ENCODE measurements around the gene RPL10.

The RPL10 gene

GRCh38 chrX:154354013-154354412, 44.2 kb upstream of the RPL10 start:
- Histone ChIP-seq H3K27me3 (ENCODE audit: control insufficient read depth, insufficient read depth, low read length) (no peaks in the 10 kb centered on the region), H3K27ac (ENCODE audit: low read depth, low read length) (no peak overlapping the region), H3K36me3 (ENCODE audit: control insufficient read depth, insufficient read depth, low read length) (peaks cover 100% of the 10 kb centered on the region), H3K9ac (ENCODE audit: low read length) (no peak overlapping the region), H3K4me3 (ENCODE audit: low read depth, low read length) (no peak overlapping the region), H3K9me3 (ENCODE audit: control insufficient read depth, insufficient read depth, low read depth, low read length) (peaks cover 21% of the 10 kb centered on the region; the same call in 1 of the 2 replicates), H3K4me1 (ENCODE audit: control insufficient read depth, insufficient read depth, low read length) (no peaks in the 10 kb centered on the region)

DNA sequence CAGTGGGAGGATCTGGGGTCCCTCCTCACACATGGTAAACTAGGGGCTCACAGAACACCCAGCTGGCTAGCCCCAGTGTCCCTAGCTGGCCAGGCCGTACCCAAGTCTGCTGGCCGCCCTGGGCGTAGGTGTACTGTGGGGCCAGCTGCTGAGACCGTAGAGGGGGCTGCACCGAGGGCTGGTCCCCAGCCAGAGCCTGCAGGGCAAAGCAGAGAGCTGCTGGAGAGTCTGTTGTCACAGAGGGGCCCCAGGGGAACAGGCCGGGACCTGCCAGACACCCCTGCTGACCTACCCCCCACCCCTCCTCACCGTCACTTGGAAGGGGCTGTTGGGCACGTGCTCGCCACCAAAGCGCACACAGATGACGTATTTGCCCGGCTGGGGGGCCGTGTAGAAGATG, 43.7 kb upstream of the RPL10 start:
- peaks cover 100% of the 10 kb centered on the region for H3K36me3 ChIP-seq (ENCODE audit: control insufficient read depth, insufficient read depth, low read length)

GRCh38 chrX:154355094-154355775, 42.9 kb upstream of the RPL10 start:
- no peaks in the 10 kb centered on the region for H3K4me1 ChIP-seq (ENCODE audit: control insufficient read depth, insufficient read depth, low read length)
- peaks cover 100% of the 10 kb centered on the region for H3K36me3 ChIP-seq (ENCODE audit: control insufficient read depth, insufficient read depth, low read length)
- H3K9me3 ChIP-seq (ENCODE audit: control insufficient read depth, insufficient read depth, low read depth, low read length) = peaks cover 18% of the 10 kb centered on the region; the same call in 1 of the 2 replicates
- H3K9ac ChIP-seq (ENCODE audit: low read length) = no peak overlapping the region
- no peak overlapping the region for H3K4me3 ChIP-seq (ENCODE audit: low read depth, low read length)
- no peak overlapping the region for H3K27ac ChIP-seq (ENCODE audit: low read depth, low read length)
- H3K27me3 ChIP-seq (ENCODE audit: control insufficient read depth, insufficient read depth, low read length) = no peaks in the 10 kb centered on the region

More for the DNA sequence above, 43.7 kb upstream of the RPL10 start:
- Histone ChIP-seq H3K9me3 (ENCODE audit: control insufficient read depth, insufficient read depth, low read depth, low read length) (peaks cover 21% of the 10 kb centered on the region; the same call in 1 of the 2 replicates), H3K27ac (ENCODE audit: low read depth, low read length) (no peak overlapping the region), H3K27me3 (ENCODE audit: control insufficient read depth, insufficient read depth, low read length) (no peaks in the 10 kb centered on the region), H3K4me3 (ENCODE audit: low read depth, low read length) (no peak overlapping the region), H3K9ac (ENCODE audit: low read length) (no peak overlapping the region), H3K4me1 (ENCODE audit: control insufficient read depth, insufficient read depth, low read length) (no peaks in the 10 kb centered on the region)

GRCh38 chrX:154355776-154356140, 42.4 kb upstream of the RPL10 start:
- no peaks in the 10 kb centered on the region for H3K27me3 ChIP-seq (ENCODE audit: control insufficient read depth, insufficient read depth, low read length)
- no peak overlapping the region for H3K27ac ChIP-seq (ENCODE audit: low read depth, low read length)
- peaks cover 15% of the 10 kb centered on the region; the same call in 1 of the 2 replicates for H3K9me3 ChIP-seq (ENCODE audit: control insufficient read depth, insufficient read depth, low read depth, low read length)
- H3K4me1 ChIP-seq (ENCODE audit: control insufficient read depth, insufficient read depth, low read length) = no peaks in the 10 kb centered on the region
- H3K4me3 ChIP-seq (ENCODE audit: low read depth, low read length) = no peak overlapping the region
- peaks cover 100% of the 10 kb centered on the region for H3K36me3 ChIP-seq (ENCODE audit: control insufficient read depth, insufficient read depth, low read length)
- H3K9ac ChIP-seq (ENCODE audit: low read length) = no peak overlapping the region

GRCh38 chrX:154356596-154356995, 41.6 kb upstream of the RPL10 start:
- Histone ChIP-seq H3K9ac (ENCODE audit: low read length) (no peak overlapping the region), H3K4me1 (ENCODE audit: control insufficient read depth, insufficient read depth, low read length) (no peaks in the 10 kb centered on the region), H3K9me3 (ENCODE audit: control insufficient read depth, insufficient read depth, low read depth, low read length) (peaks cover 18% of the 10 kb centered on the region; the same call in 1 of the 2 replicates), H3K36me3 (ENCODE audit: control insufficient read depth, insufficient read depth, low read length) (peaks cover 99% of the 10 kb centered on the region), H3K27me3 (ENCODE audit: control insufficient read depth, insufficient read depth, low read length) (no peaks in the 10 kb centered on the region), H3K4me3 (ENCODE audit: low read depth, low read length) (no peak overlapping the region), H3K27ac (ENCODE audit: low read depth, low read length) (no peak overlapping the region)

DNA sequence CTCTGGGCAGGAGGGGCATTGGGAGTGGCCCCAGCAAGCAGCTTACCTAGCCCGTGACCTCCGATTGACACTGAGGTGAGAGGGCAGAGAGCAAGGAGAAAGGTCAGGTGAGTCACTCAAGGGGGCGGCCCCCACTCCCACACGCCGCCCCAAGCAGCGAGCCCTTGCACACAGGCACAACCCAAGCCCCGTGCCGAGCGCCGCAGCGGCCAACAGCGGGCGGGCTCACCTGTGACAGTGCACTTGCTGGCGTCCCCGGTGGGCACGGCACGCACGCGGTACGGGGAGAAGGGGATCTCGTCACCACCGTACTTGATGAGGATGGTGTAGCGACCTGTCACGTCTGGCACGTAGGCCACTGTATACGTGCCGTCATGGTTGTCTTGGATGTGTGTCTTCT, 41.0 kb upstream of the RPL10 start:
- peaks cover 22% of the 10 kb centered on the region; the same call in 1 of the 2 replicates for H3K9me3 ChIP-seq (ENCODE audit: control insufficient read depth, insufficient read depth, low read depth, low read length)
- no peak overlapping the region for H3K4me3 ChIP-seq (ENCODE audit: low read depth, low read length)
- no peak overlapping the region for H3K27ac ChIP-seq (ENCODE audit: low read depth, low read length)
- H3K27me3 ChIP-seq (ENCODE audit: control insufficient read depth, insufficient read depth, low read length) = no peaks in the 10 kb centered on the region
- no peaks in the 10 kb centered on the region for H3K4me1 ChIP-seq (ENCODE audit: control insufficient read depth, insufficient read depth, low read length)
- H3K9ac ChIP-seq (ENCODE audit: low read length) = no peak overlapping the region
- H3K36me3 ChIP-seq (ENCODE audit: control insufficient read depth, insufficient read depth, low read length) = peaks cover 99% of the 10 kb centered on the region

GRCh38 chrX:154358011-154358410, 40.2 kb upstream of the RPL10 start:
- Histone ChIP-seq H3K27me3 (ENCODE audit: control insufficient read depth, insufficient read depth, low read length) (no peaks in the 10 kb centered on the region), H3K4me1 (ENCODE audit: control insufficient read depth, insufficient read depth, low read length) (no peaks in the 10 kb centered on the region), H3K9me3 (ENCODE audit: control insufficient read depth, insufficient read depth, low read depth, low read length) (peaks cover 22% of the 10 kb centered on the region; the same call in 1 of the 2 replicates), H3K4me3 (ENCODE audit: low read depth, low read length) (no peak overlapping the region), H3K27ac (ENCODE audit: low read depth, low read length) (no peak overlapping the region), H3K36me3 (ENCODE audit: control insufficient read depth, insufficient read depth, low read length) (peaks cover 99% of the 10 kb centered on the region), H3K9ac (ENCODE audit: low read length) (no peak overlapping the region)

DNA sequence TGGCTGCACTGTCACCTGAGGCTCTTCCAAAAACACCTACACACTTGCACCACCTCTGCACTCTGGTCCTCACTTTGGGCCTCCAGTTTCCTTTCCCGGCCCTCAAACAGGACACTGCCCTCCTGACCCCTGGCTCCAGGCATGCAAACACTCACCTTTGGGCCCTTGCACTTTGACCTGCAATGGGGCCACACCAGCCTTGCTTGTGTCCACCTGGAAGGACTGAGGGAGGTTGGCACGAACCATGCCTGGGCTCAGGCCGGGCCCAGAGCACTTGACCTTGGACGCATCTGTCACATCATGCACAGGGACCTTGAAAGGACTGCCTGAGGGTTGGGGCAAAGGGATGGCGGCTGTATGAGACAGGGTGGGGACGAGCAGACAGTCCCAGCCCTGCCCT, 39.3 kb upstream of the RPL10 start:
- H3K9ac ChIP-seq (ENCODE audit: low read length) = no peak overlapping the region
- H3K4me3 ChIP-seq (ENCODE audit: low read depth, low read length) = no peak overlapping the region
- no peak overlapping the region for H3K27ac ChIP-seq (ENCODE audit: low read depth, low read length)
- no peaks in the 10 kb centered on the region for H3K4me1 ChIP-seq (ENCODE audit: control insufficient read depth, insufficient read depth, low read length)
- peaks cover 20% of the 10 kb centered on the region; the same call in 1 of the 2 replicates for H3K9me3 ChIP-seq (ENCODE audit: control insufficient read depth, insufficient read depth, low read depth, low read length)
- peaks cover 96% of the 10 kb centered on the region for H3K36me3 ChIP-seq (ENCODE audit: control insufficient read depth, insufficient read depth, low read length)
- H3K27me3 ChIP-seq (ENCODE audit: control insufficient read depth, insufficient read depth, low read length) = no peaks in the 10 kb centered on the region

- Histone ChIP-seq H3K4me3 (ENCODE audit: low read depth, low read length) (no peak overlapping the region), H3K9me3 (ENCODE audit: control insufficient read depth, insufficient read depth, low read depth, low read length) (peaks cover 16% of the 10 kb centered on the region; the same call in 1 of the 2 replicates), H3K27me3 (ENCODE audit: control insufficient read depth, insufficient read depth, low read length) (no peaks in the 10 kb centered on the region), H3K36me3 (ENCODE audit: control insufficient read depth, insufficient read depth, low read length) (peaks cover 96% of the 10 kb centered on the region), H3K4me1 (ENCODE audit: control insufficient read depth, insufficient read depth, low read length) (no peaks in the 10 kb centered on the region), H3K27ac (ENCODE audit: low read depth, low read length) (no peak overlapping the region), H3K9ac (ENCODE audit: low read length) (no peak overlapping the region)
These were observed 38.6 kb upstream of the RPL10 start for GRCh38 chrX:154359362-154360154.

- H3K9ac ChIP-seq (ENCODE audit: low read length) = no peak overlapping the region
- peaks cover 96% of the 10 kb centered on the region for H3K36me3 ChIP-seq (ENCODE audit: control insufficient read depth, insufficient read depth, low read length)
These were observed 37.9 kb upstream of the RPL10 start for GRCh38 chrX:154360155-154360713.

More at GRCh38 chrX:154360155-154360713, 37.9 kb upstream of the RPL10 start:
- no peaks in the 10 kb centered on the region for H3K4me1 ChIP-seq (ENCODE audit: control insufficient read depth, insufficient read depth, low read length)
- no peak overlapping the region for H3K27ac ChIP-seq (ENCODE audit: low read depth, low read length)
- peaks cover 16% of the 10 kb centered on the region; the same call in 1 of the 2 replicates for H3K9me3 ChIP-seq (ENCODE audit: control insufficient read depth, insufficient read depth, low read depth, low read length)
- no peak overlapping the region for H3K4me3 ChIP-seq (ENCODE audit: low read depth, low read length)
- H3K27me3 ChIP-seq (ENCODE audit: control insufficient read depth, insufficient read depth, low read length) = no peaks in the 10 kb centered on the region
